MCF 10A (cell line): ENCODE data around the gene SIDT2. TPM values are rescaled to one million over a fixed set of nuclear protein-coding genes. Genes with fewer than 3 reads are reported as not detected.

Experiments used
- BruUV-seq: library from RNA; stranded (reverse); fragments of 400-500 nt; replicated peaks from 2 replicates; lab custom pipeline; 2021; lab: Mats Ljungman, UMichigan
- CTCF ChIA-PET: fragments of 300-600 bp; sonication (Branson Sonifier 250); formaldehyde crosslinking; extraction: SDS; loops from one replicate; lab custom pipeline; 2021; ENCODE audit warnings: antibody characterized with exemption, inconsistent platforms; lab: Yijun Ruan, JAX
- POLR2A ChIA-PET: fragments of 300-600, 350-650 bp; sonication (Branson Sonifier 250); formaldehyde crosslinking; extraction: SDS; loops from one replicate; lab custom pipeline; 2020; ENCODE audit warnings: antibody characterized with exemption, inconsistent platforms; lab: Yijun Ruan, JAX
- DNase-seq: peaks from one replicate; pipeline ENCODE4 v3.0.0-alpha.2; 2018; ENCODE audit not compliant: unreplicated experiment
- H3K27ac Mint-ChIP-seq: one replicate; pipeline ENCODE4 v1.8.0; 2022; ENCODE audit warnings: mild to moderate bottlenecking, low read depth, mixed read lengths; ENCODE audit not compliant: unreplicated experiment
- H3K27me3 Mint-ChIP-seq: one replicate; pipeline ENCODE4 v1.8.0; 2022; ENCODE audit warnings: mixed read lengths; ENCODE audit not compliant: insufficient read depth, unreplicated experiment
- H3K36me3 Mint-ChIP-seq: one replicate; pipeline ENCODE4 v1.8.0; 2022; ENCODE audit warnings: mild to moderate bottlenecking, moderate library complexity, mixed read lengths; ENCODE audit not compliant: insufficient read depth, unreplicated experiment
- H3K4me1 Mint-ChIP-seq: one replicate; pipeline ENCODE4 v1.8.0; 2022; ENCODE audit warnings: mixed read lengths; ENCODE audit not compliant: insufficient read depth, unreplicated experiment
- H3K4me3 Mint-ChIP-seq: one replicate; pipeline ENCODE4 v1.8.0; 2022; ENCODE audit warnings: mild to moderate bottlenecking, moderate library complexity, mixed read lengths; ENCODE audit not compliant: unreplicated experiment
- H3K9me3 Mint-ChIP-seq: one replicate; pipeline ENCODE4 v1.8.0; 2022; ENCODE audit warnings: mixed read lengths; ENCODE audit not compliant: unreplicated experiment
- intact Hi-C: fragments of 100-400 bp; cut with micrococcal nuclease; formaldehyde crosslinking; loops from 2 replicates; pipeline ENCODE4 v1.14.1; 2022
- total RNA-seq: library from RNA; stranded (reverse); gene quantifications from 2 replicates; pipeline ENCODE4 v1.2.3, GENCODE V29; 2022
- TF ChIP-seq, protein P1 (sequence below): fragments of 200-600 bp; IDR thresholded peaks from one replicate; pipeline ENCODE4 v1.8.0; 2022; ENCODE audit warnings: antibody characterized with exemption, mild to moderate bottlenecking; ENCODE audit not compliant: unreplicated experiment

The SIDT2 gene
- total RNA-seq, 1 experiment from 2014 or later, result 18.4 TPM

- intact Hi-C loops, result no loop called here
- no TSS peak for BruUV-seq
- peak overlapping the region; percentile 90 for H3K4me3 Mint-ChIP-seq
- TF ChIP-seq, protein P1, sequence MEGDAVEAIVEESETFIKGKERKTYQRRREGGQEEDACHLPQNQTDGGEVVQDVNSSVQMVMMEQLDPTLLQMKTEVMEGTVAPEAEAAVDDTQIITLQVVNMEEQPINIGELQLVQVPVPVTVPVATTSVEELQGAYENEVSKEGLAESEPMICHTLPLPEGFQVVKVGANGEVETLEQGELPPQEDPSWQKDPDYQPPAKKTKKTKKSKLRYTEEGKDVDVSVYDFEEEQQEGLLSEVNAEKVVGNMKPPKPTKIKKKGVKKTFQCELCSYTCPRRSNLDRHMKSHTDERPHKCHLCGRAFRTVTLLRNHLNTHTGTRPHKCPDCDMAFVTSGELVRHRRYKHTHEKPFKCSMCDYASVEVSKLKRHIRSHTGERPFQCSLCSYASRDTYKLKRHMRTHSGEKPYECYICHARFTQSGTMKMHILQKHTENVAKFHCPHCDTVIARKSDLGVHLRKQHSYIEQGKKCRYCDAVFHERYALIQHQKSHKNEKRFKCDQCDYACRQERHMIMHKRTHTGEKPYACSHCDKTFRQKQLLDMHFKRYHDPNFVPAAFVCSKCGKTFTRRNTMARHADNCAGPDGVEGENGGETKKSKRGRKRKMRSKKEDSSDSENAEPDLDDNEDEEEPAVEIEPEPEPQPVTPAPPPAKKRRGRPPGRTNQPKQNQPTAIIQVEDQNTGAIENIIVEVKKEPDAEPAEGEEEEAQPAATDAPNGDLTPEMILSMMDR, result no peak
- peak overlapping the region; percentile 54 for H3K27ac Mint-ChIP-seq
- ChIA-PET POLR2A (interaction anchor here (0.6 to 4.2 kb wide), 10 partner anchors 11 to 150 kb away, joined by 3 to 83 read pairs (median 8); partner anchors contain the start of genes CEP164, PAFAH1B2, PCSK7 and RNF214), CTCF (interaction anchor here (0.7 to 4.7 kb wide), 4 partner anchors 26 to 54 kb away, joined by 3 to 34 read pairs (median 4); partner anchors contain the start of gene PCSK7)
- no peaks in the 10 kb centered on the region for H3K27me3 Mint-ChIP-seq
- DNase-seq, result no peak
- H3K4me1 Mint-ChIP-seq, result peaks cover 11% of the 10 kb centered on the region
- H3K36me3 Mint-ChIP-seq, result peaks cover 5% of the 10 kb centered on the region
- no peaks in the 10 kb centered on the region for H3K9me3 Mint-ChIP-seq
These were observed 871 bp upstream of the SIDT2 start for GRCh38 chr11:117177534-117178209.

- no peak for DNase-seq
- TSS peak; percentile 26 for BruUV-seq
- Mint-ChIP-seq H3K27ac (peak overlapping the region; percentile 87), H3K27me3 (no peaks in the 10 kb centered on the region), H3K9me3 (no peaks in the 10 kb centered on the region), H3K4me3 (peak overlapping the region; percentile 90), H3K36me3 (peaks cover 7% of the 10 kb centered on the region), H3K4me1 (peaks cover 11% of the 10 kb centered on the region)
- intact Hi-C loops, result no loop called here
- POLR2A ChIA-PET, result interaction anchor here (0.5 to 4.2 kb wide), 18 partner anchors 9 to 1002 kb away, joined by 3 to 83 read pairs (median 6); partner anchors contain the start of genes BUD13, CEP164, PAFAH1B2 and PCSK7
- CTCF ChIA-PET, result interaction anchor here (0.6 to 4.7 kb wide), 7 partner anchors 32 to 388 kb away, joined by 3 to 34 read pairs (median 4); partner anchors contain the start of genes APOA5 and PAFAH1B2
- TF ChIP-seq, protein P1, result no peak
These were observed 781 bp downstream of the SIDT2 start for GRCh38 chr11:117179048-117179999.

DNA sequence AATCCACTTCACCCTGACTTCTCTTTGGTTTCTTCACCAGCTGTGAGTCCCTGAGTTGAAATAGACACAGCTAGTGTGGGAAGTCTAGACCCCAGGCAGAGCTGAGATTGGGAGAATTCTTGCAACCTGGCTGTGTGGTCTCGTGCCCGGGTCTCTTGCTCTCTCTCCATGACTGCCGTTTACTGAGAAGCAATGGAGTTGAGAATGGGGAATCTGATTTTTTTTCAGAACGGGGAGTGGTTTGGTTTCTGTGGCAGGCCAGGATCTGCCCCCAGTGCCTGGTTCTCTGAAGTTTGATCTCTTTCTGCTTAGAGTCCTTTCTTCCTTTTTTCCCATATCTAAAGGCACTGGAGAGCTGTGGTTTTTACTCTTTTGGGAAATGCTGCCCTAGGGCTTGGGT is 1.5 kb downstream of the SIDT2 start:
- no TSS peak for BruUV-seq
- no peaks in the 10 kb centered on the region for H3K9me3 Mint-ChIP-seq
- no peak for DNase-seq
- peaks cover 7% of the 10 kb centered on the region for H3K36me3 Mint-ChIP-seq
- ChIA-PET POLR2A (interaction anchor here (0.5 to 4.2 kb wide), 14 partner anchors 9 to 1002 kb away, joined by 3 to 83 read pairs (median 6); partner anchors contain the start of genes BUD13, PAFAH1B2, PCSK7 and RNF214), CTCF (interaction anchor here (0.6 to 4.7 kb wide), 10 partner anchors 10 to 640 kb away, joined by 3 to 34 read pairs (median 3); partner anchors contain the start of genes APOA5 and PAFAH1B2)
- intact Hi-C loops, result no loop called here
- H3K4me1 Mint-ChIP-seq, result peaks cover 11% of the 10 kb centered on the region
- H3K27me3 Mint-ChIP-seq, result no peaks in the 10 kb centered on the region
- H3K27ac Mint-ChIP-seq, result peak overlapping the region; percentile 87
- H3K4me3 Mint-ChIP-seq, result peak overlapping the region; percentile 90
- TF ChIP-seq, protein P1, result no peak
